Renal cortex interstitium (tissue), 15 donors: ENCODE results near the gene GLS. TPM values are rescaled to one million over a fixed set of nuclear protein-coding genes. Genes with fewer than 3 reads are reported as not detected.

ENCODE experiments used
- DNase-seq, 11 donors: peaks; one replicate each; pipeline ENCODE4 v3.0.0-alpha.2; 2013; ENCODE audit warnings: low read depth in 9 of 11, low spot score in 4 of 11; ENCODE audit errors: extremely low read depth in 1 of 11
- long read RNA-seq, 16 experiments: transcript quantifications; one replicate each; lab custom pipeline, GENCODE V29; 2026
- polyA plus RNA-seq, 3 donors: library from polyadenylated mRNA; unstranded; fragments of 120-200 nt; gene quantifications; one replicate each; pipeline ENCODE4 v1.2.1, GENCODE V29; 2013; ENCODE audit not compliant: insufficient read length in 3 of 3

The GLS gene
- polyA plus RNA-seq = 100 to 1,000 TPM; 256 to 330 (median 297) TPM
- long read RNA-seq, donor 1, full-length matches to known transcripts = 24 of 162 reads
- long read RNA-seq, donor 1, partial matches to known transcripts = 138 of 162 reads
- long read RNA-seq, donor 1, other reads (novel, unspliced or antisense) = 0 of 162 reads
- long read RNA-seq, donor 2, full-length matches to known transcripts = 19 of 19 reads
- long read RNA-seq, donor 2, partial matches to known transcripts = 0 of 19 reads
- long read RNA-seq, donor 2, other reads (novel, unspliced or antisense) = 0 of 19 reads
- long read RNA-seq, donor 3, full-length matches to known transcripts = 49 of 316 reads
- long read RNA-seq, donor 3, partial matches to known transcripts = 248 of 316 reads
- long read RNA-seq, donor 3, other reads (novel, unspliced or antisense) = 19 of 316 reads
- long read RNA-seq, donor 4, full-length matches to known transcripts = 39 of 65 reads
- long read RNA-seq, donor 4, partial matches to known transcripts = 26 of 65 reads
- long read RNA-seq, donor 4, other reads (novel, unspliced or antisense) = 0 of 65 reads
- long read RNA-seq, donor 5 = 0 reads
- long read RNA-seq, donor 6, full-length matches to known transcripts = 37 of 92 reads
- long read RNA-seq, donor 6, partial matches to known transcripts = 34 of 92 reads
- long read RNA-seq, donor 6, other reads (novel, unspliced or antisense) = 21 of 92 reads
- long read RNA-seq, donor 7, full-length matches to known transcripts = 33 of 122 reads
- long read RNA-seq, donor 7, partial matches to known transcripts = 89 of 122 reads
- long read RNA-seq, donor 7, other reads (novel, unspliced or antisense) = 0 of 122 reads
- long read RNA-seq, donor 8, full-length matches to known transcripts = 70 of 300 reads
- long read RNA-seq, donor 8, partial matches to known transcripts = 208 of 300 reads
- long read RNA-seq, donor 8, other reads (novel, unspliced or antisense) = 22 of 300 reads
- long read RNA-seq, donor 9, full-length matches to known transcripts = 24 of 208 reads
- long read RNA-seq, donor 9, partial matches to known transcripts = 184 of 208 reads
- long read RNA-seq, donor 9, other reads (novel, unspliced or antisense) = 0 of 208 reads
- long read RNA-seq, donor 10, full-length matches to known transcripts = 45 of 108 reads
- long read RNA-seq, donor 10, partial matches to known transcripts = 32 of 108 reads
- long read RNA-seq, donor 10, other reads (novel, unspliced or antisense) = 31 of 108 reads
- long read RNA-seq, donor 11, full-length matches to known transcripts = 29 of 57 reads
- long read RNA-seq, donor 11, partial matches to known transcripts = 28 of 57 reads
- long read RNA-seq, donor 11, other reads (novel, unspliced or antisense) = 0 of 57 reads
- long read RNA-seq, donor 12, full-length matches to known transcripts = 17 of 106 reads
- long read RNA-seq, donor 12, partial matches to known transcripts = 69 of 106 reads
- long read RNA-seq, donor 12, other reads (novel, unspliced or antisense) = 20 of 106 reads
- long read RNA-seq, donor 13, full-length matches to known transcripts = 53 of 246 reads
- long read RNA-seq, donor 13, partial matches to known transcripts = 172 of 246 reads
- long read RNA-seq, donor 13, other reads (novel, unspliced or antisense) = 21 of 246 reads
- long read RNA-seq, donor 14, full-length matches to known transcripts = 29 of 47 reads
- long read RNA-seq, donor 14, partial matches to known transcripts = 13 of 47 reads
- long read RNA-seq, donor 14, other reads (novel, unspliced or antisense) = 5 of 47 reads
- long read RNA-seq, donor 15, full-length matches to known transcripts = 16 of 16 reads
- long read RNA-seq, donor 15, partial matches to known transcripts = 0 of 16 reads
- long read RNA-seq, donor 15, other reads (novel, unspliced or antisense) = 0 of 16 reads
- long read RNA-seq, donor 16, full-length matches to known transcripts = 68 of 289 reads
- long read RNA-seq, donor 16, partial matches to known transcripts = 221 of 289 reads
- long read RNA-seq, donor 16, other reads (novel, unspliced or antisense) = 0 of 289 reads

DNA sequence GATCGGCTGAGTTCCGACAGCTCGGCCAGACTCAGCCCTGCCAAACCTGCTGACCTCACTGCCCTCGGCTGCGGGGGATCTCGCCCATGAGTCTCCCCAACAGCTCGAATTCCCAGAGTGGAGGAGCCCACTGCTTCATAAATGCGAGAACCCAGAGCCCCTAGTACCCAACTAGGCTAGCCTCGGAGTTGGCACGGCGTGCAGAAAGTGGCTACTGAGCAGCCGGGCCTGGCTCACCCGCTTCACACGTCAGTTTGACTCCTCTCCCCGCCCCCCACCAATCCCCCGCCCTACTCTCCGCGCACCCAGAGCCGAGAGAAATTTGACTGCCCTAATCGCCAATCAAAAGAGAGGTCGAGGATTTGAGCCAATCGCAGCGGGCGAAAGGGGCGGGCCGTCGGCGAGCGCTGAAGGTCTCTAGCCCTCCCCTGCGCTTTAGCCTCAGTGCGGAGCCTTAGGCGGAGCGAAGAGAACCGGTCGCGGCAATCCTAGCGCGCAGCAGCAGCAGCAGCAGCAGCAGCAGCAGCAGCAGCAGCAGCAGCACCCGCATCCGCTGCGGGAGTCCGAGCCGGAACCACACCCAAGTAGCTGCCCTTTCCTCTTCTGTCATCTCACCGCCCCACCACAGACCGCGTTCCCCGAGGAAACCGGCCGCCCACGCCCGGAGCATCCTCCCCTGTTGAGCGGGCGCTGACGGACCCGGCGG lies at the start of gene GLS:
GLS (plus strand) TSS at position 444 of the 706 bp plus-strand sequence. CDS start 264 bp downstream, outside the sequence.
- peak; percentile 83 to 97 (median 95) for DNase-seq

DNA sequence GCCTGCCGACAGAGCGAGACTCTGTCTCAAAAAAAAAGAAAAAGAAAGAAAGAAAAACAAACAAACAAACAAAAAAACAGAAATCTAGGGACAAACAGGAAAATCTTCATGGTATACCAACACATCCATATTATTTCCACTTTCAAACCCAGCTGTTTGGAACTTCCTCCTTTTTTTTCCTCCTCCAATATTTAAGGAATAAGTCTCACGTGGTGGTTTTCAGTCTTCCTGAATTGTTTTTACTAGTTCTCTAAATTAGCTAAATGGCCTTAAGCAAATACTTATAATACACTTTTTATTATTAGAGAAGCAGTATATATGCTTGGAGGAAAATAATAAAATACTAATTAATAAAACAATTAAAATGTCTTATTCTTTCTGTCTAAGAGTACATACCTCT lies 48.7 kb upstream of the GLS start:
- no peak for DNase-seq

GRCh38 chr2:190834890-190835208 lies 45.8 kb upstream of the GLS start:
- DNase-seq = no peak

DNA sequence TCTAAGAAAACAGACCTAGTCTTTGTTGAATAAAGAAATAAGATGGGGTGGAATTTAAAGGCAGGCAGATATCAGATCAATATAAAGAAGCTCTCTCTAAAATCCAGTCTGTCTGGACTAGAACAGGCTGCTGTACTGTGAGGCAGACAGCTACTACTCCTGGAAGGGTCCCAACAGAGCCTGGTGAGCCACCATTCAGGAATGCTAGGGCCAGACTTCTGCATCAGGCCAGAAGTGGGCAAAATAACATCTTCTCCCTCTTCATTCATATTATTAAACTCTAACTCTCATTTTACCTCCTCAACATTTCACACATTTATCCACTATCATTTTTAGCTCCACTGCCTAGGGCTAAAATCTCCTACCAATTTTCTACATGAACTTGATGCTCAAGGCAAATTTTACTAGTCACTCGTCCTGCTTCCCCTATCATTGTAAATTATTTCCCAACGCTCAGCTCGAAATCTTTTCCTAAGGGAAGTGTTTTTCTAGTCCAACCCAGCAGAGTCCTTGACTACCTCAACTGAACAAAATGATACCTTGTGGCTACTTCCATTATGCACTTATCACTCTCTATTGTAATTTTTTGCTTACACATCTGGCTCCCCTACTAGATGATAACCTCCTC lies 45.2 kb upstream of the GLS start:
- no peak for DNase-seq

- no peak for DNase-seq
Observed at GRCh38 chr2:190836767-190837166, 43.9 kb upstream of the GLS start.

DNA sequence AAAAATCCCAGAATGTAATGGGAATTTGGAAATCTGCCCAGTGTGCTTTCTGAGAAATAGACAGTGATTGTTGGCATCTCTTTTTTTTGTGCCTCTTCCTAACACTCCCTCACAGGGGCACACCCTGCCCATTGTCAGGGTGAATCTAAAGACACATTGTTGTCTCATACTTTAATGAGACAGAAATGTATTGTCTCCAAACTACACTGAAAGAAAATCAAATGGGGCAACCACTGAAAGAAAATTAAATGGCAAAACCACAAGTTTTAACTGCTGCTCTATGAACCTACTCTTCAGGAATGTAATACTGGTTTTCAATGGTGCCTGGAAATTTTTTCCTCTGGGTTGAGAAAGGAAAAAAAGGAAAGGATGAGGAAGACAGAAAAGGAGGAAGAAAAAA lies 43.2 kb upstream of the GLS start:
- no peak for DNase-seq

DNA sequence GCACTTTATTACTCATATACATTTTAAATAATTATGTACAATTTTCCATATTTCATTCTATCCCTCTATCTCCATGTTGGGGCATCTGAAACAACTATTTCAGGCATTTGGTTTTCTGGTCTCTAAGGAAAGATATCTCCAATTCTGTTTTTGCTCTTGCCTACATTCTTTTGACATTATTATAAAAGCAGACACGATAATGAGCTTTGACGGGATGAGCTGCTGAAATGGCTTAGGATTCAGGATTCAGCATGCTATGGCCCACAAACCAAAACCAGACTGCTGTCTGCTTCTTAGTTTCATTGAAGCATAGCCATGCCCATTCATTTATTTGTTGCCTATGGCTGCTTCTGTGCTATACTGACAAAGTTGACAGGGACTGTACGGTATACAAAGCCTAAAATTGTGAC lies 42.7 kb upstream of the GLS start:
- no peak for DNase-seq

GRCh38 chr2:190838492-190838910 lies 42.1 kb upstream of the GLS start:
- no peak for DNase-seq

DNA sequence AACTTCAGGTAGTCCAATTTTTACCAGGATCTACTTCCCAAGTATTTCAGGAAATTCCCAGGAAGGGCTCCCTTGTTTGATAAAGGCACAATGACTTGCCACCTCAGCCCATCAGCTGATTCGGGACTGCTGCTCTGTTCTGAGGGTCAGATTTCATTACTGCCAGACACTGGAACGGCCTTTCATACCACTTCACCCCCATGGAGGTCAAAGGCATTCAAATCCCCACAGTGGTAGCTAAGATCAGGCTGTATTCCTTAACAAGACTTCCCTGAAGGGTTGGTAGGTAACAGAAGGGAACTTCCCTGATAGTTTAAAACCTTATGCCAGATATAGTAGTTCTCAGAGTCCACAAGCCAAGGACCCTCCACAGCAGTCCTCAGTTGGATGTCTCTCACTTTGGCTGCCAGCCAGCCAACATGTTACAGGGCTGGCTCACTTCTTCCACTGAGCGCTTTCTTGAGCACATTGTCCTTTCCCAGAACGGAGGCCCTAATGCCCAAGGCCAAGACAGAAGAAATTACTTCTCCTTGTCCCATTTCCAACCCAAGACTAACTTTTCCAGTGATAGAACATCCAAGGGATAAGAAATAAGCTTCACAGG lies 40.0 kb upstream of the GLS start:
- DNase-seq = no peak

DNA sequence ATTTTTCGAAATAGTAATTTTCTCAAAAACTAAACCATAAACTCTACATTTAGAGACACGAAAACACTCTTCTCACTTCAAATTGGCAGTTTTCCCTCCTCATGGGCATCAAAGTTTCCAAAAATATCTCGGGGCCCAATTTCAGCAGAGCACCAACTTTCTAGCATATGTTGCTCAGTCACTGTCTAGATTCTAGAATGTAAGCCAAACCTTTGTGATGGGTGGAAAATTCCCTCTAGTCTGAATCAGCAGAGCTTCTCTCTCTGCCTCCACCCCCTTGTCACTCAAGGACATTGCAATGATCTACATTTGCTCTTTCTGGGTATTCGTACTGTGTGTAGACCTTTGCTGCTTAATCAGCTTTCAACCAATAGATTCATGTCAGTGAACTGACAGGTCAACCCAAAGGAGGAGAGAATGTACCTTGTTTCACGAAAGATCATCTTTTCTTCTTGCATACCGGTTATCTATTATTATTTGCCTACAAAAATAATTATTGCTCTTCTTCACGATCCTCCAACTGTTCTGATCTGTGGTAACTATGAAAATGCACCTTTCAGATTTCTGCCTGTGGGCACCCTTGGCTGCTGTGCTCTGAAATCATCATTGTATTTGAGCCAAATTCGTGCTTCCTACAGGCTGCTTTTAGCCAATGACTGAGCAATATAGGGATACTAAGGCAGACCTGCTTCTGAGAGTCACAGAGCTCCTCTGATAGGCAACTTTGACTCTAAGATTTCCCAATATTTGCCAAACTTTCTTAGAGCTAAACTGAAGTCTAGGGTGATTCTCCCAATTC lies 38.7 kb upstream of the GLS start:
- no peak for DNase-seq

GRCh38 chr2:190842606-190843104 lies 38.0 kb upstream of the GLS start:
- DNase-seq = no peak

- DNase-seq = no peak
Observed at GRCh38 chr2:190843890-190844699, 36.5 kb upstream of the GLS start.

DNA sequence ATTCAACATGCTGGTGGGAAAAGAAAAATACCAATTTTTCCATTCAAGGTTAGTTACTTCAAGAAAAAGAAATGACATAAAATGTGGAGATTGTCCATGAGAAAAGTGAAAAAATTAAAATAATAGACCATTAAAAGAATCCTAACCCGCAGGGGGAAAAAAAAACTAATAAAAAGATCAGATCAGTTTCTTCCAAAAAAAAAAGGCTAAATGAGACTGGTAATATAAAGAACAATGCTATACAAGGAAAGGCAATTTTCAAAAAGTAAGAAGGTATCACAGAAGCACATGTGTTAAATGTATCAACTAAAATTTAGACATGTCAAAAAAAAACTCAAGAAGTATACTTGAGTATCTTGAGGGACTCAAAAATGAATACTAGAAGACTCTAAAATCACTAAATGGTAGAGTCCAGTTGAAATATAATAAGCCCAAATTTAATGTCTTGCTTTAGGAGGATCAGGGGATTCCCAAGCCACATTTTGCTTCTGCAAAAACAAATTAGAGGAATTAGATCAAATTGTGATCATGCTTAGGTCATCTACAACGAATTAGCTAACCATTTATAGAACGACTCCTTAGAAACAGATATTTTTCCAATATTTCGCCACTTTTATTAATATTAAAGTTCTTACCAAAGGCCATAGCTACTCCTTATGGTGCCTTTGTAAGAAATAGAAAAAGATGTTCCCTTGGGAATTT lies 35.8 kb upstream of the GLS start:
- DNase-seq = no peak

DNA sequence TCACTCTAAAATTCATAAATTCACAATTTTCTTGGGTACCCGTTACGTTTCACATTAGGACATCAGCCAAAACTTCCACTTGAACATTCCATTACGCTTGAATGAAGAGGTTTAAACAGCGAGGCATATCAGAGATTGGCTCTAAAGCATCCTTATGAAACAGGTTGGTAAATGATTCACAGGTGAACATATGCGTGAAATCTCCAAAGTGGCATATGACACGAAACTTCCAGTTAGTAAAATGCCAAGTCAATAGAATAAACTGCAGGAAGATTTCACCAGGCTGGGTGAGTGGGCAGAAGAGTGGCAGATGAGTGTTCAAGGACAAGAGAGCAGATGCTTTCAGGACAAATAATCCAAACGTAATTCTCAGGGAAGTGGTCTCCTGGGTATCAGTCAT lies 33.9 kb upstream of the GLS start:
- peak in 2 of 11 donors; percentile 17 to 19 for DNase-seq
